Naive B cell (primary cell): Measurements from ENCODE around the gene TYW5. TPM values are rescaled to one million over a fixed set of nuclear protein-coding genes. Genes with fewer than 3 reads are reported as not detected.

Experiments
- ATAC-seq, 2 donors: fragments of 150-1000 bp; cut with Tn5 transposase; 2 replicates each; pipeline ENCODE4 v1.10.0; 2021; ENCODE audit warnings: low read depth in 2 of 2, mild to moderate bottlenecking in 2 of 2, moderate library complexity in 2 of 2
- DNase-seq: peaks from one replicate; pipeline ENCODE4 v3.0.0; 2022
- H3K27ac Mint-ChIP-seq, 6 donors: one replicate each; pipeline ENCODE4 v1.8.0; 2020 to 2022; ENCODE audit warnings: mild to moderate bottlenecking in 6 of 6, mixed read lengths in 6 of 6, moderate library complexity in 5 of 6, inconsistent platforms in 2 of 6
- H3K27me3 Mint-ChIP-seq, 3 donors: one replicate each; pipeline ENCODE4 v1.8.0; 2021 to 2022; ENCODE audit warnings: mixed read lengths in 3 of 3, mild to moderate bottlenecking in 1 of 3
- H3K36me3 Mint-ChIP-seq, 2 donors: one replicate each; pipeline ENCODE4 v1.8.0; 2020 to 2022; ENCODE audit warnings: mixed read lengths in 2 of 2, inconsistent platforms in 1 of 2, mild to moderate bottlenecking in 1 of 2
- H3K4me1 Mint-ChIP-seq, 3 donors: one replicate each; pipeline ENCODE4 v1.8.0; 2020 to 2022; ENCODE audit warnings: mixed read lengths in 3 of 3, inconsistent platforms in 1 of 3, mild to moderate bottlenecking in 1 of 3, moderate library complexity in 1 of 3
- H3K4me3 Mint-ChIP-seq, 8 donors: one replicate each; pipeline ENCODE4 v1.8.0; 2020 to 2022; ENCODE audit warnings: mild to moderate bottlenecking in 8 of 8, mixed read lengths in 8 of 8, moderate library complexity in 8 of 8, inconsistent platforms in 2 of 8
- H3K9me3 Mint-ChIP-seq, 7 donors: one replicate each; pipeline ENCODE4 v1.8.0; 2020 to 2022; ENCODE audit warnings: mixed read lengths in 7 of 7, mild to moderate bottlenecking in 5 of 7, inconsistent platforms in 2 of 7, moderate library complexity in 1 of 7
- polyA plus RNA-seq, 6 donors: library from polyadenylated mRNA; unstranded; fragments of 300-500 nt; fragmentation: Illumina TruSeq; gene quantifications; one replicate each; pipeline ENCODE4 v1.2.3, GENCODE V29; 2021; ENCODE audit warnings: low read depth in 6 of 6

Gene TYW5
- polyA plus RNA-seq, 6 donors from 2014 or later = 2.9 to 10.1 (median 5.1) TPM

GRCh38 chr2:199902486-199903110, 52.7 kb downstream of the TYW5 start:
- H3K36me3 Mint-ChIP-seq = no peaks in the 10 kb centered on the region
- H3K4me3 Mint-ChIP-seq = no peak overlapping the region
- no peak overlapping the region for H3K27ac Mint-ChIP-seq
- H3K27me3 Mint-ChIP-seq = no peaks in the 10 kb centered on the region
- no peak for DNase-seq
- peaks cover 6 to 9% (median 7%) of the 10 kb centered on the region in 3 donors for H3K4me1 Mint-ChIP-seq
- H3K9me3 Mint-ChIP-seq = no peaks in the 10 kb centered on the region
- no peak for ATAC-seq

GRCh38 chr2:199901942-199902341, 53.3 kb downstream of the TYW5 start:
- DNase-seq (no peak), ATAC-seq (no peak)
- H3K27ac Mint-ChIP-seq = no peak overlapping the region
- no peaks in the 10 kb centered on the region for H3K9me3 Mint-ChIP-seq
- H3K27me3 Mint-ChIP-seq = no peaks in the 10 kb centered on the region
- H3K4me3 Mint-ChIP-seq = no peak overlapping the region
- no peaks in the 10 kb centered on the region for H3K36me3 Mint-ChIP-seq
- peaks cover 3% of the 10 kb centered on the region in 3 donors for H3K4me1 Mint-ChIP-seq

GRCh38 chr2:199896617-199897016, 58.7 kb downstream of the TYW5 start:
- no peaks in the 10 kb centered on the region for H3K36me3 Mint-ChIP-seq
- peaks cover 0 to 2% (median 0%) of the 10 kb centered on the region in 7 donors for H3K9me3 Mint-ChIP-seq
- ATAC-seq = no peak
- DNase-seq = no peak
- no peak overlapping the region for H3K27ac Mint-ChIP-seq
- H3K4me1 Mint-ChIP-seq = no peaks in the 10 kb centered on the region
- no peak overlapping the region for H3K4me3 Mint-ChIP-seq
- no peaks in the 10 kb centered on the region for H3K27me3 Mint-ChIP-seq

- Mint-ChIP-seq H3K4me3 (no peak overlapping the region), H3K36me3 (no peaks in the 10 kb centered on the region), H3K4me1 (no peaks in the 10 kb centered on the region), H3K9me3 (peaks cover 0 to 2% (median 0%) of the 10 kb centered on the region in 7 donors), H3K27me3 (no peaks in the 10 kb centered on the region), H3K27ac (no peak overlapping the region)
- ATAC-seq (no peak), DNase-seq (no peak)
Observed at GRCh38 chr2:199895406-199895805, 59.9 kb downstream of the TYW5 start.

GRCh38 chr2:199883474-199884212, 71.6 kb downstream of the TYW5 start:
- no peak for DNase-seq
- Mint-ChIP-seq H3K4me3 (no peak overlapping the region), H3K27me3 (no peaks in the 10 kb centered on the region), H3K9me3 (peaks cover 0 to 10% (median 0%) of the 10 kb centered on the region in 7 donors), H3K27ac (no peak overlapping the region), H3K4me1 (no peaks in the 10 kb centered on the region), H3K36me3 (peaks cover 8 to 11% of the 10 kb centered on the region in 2 donors)
- no peak for ATAC-seq

- H3K4me1 Mint-ChIP-seq = no peaks in the 10 kb centered on the region
- no peak overlapping the region for H3K4me3 Mint-ChIP-seq
- H3K27ac Mint-ChIP-seq = no peak overlapping the region
- ATAC-seq (no peak), DNase-seq (no peak)
- H3K9me3 Mint-ChIP-seq = peaks cover 0 to 10% (median 0%) of the 10 kb centered on the region in 7 donors
- H3K36me3 Mint-ChIP-seq = peaks cover 8 to 11% of the 10 kb centered on the region in 2 donors
- H3K27me3 Mint-ChIP-seq = no peaks in the 10 kb centered on the region
Observed at GRCh38 chr2:199882667-199883066, 72.6 kb downstream of the TYW5 start.

Other genes with a start within 250 kb of the TYW5 start
- 1 to 10 TPM in 5 of 6 donors, under 1 TPM in 1; 0.84 to 2.8 (median 1.5) TPM for gene FTCDNL1, start 104.3 kb downstream of the TYW5 start, polyA plus RNA-seq
- gene C2orf69, start 44.2 kb downstream of the TYW5 start, polyA plus RNA-seq = 10 to 100 TPM in 5 of 6 donors, 1 to 10 TPM in 1; 9.5 to 12.6 (median 10.9) TPM
- 10 to 100 TPM; 13.0 to 20.6 (median 19.9) TPM for gene MAIP1, start 91 bp upstream of the TYW5 start, polyA plus RNA-seq